Retina (tissue), 1 donor: Measurements from ENCODE around the gene FOXP1.

Source experiments
- DNase-seq: peaks from one replicate; pipeline ENCODE4 v3.0.0-alpha.2; 2016

Gene FOXP1

GRCh38 chr3:71132995-71133730 lies 450.4 kb downstream of the FOXP1 start:
- no peak for DNase-seq

DNA sequence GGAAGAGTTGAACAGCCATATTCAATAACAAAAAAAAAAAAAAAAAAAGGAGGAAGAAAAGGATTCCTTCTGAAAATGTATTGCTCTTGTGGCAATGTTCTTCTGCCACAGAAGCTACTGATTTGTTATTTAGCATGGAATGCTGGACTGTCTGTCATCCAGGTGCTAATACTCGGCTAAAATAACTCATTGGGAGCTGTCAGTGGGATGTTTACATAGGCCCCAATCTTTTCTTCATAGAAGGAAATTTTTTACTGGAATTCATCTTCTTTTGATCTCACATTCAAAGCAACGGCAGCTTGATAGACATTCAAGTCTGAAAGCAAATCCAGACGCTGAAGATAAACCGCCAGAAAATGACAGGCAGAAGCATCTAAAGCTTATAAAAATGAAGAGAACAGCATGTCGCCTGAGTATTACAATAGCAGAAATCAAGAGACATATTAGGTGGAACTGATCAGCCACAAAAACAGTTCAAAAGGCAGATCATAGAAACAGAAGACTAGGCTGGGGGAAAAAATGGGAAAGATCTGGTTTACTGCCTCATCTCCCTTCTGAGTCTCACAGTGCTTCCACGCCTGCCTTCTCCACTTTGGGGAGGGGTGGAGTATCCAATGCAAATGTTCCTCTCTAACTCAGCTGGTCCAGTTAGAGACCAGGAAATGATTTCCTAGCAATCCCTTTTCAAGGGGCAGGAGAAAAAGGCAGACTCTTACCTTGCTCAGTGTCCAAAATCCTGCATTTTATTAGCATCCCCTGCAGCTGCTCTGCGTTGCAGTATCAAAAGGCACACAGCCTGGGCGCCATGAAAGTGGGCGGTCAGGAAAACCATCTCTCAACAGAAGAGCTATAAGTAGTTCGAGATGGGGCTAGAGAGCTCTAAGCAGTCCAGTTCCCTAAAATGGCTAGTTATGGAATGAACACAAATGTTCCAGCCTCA lies 451.9 kb downstream of the FOXP1 start:
- DNase-seq, result no peak

GRCh38 chr3:71130471-71131374 lies 452.8 kb downstream of the FOXP1 start:
- DNase-seq, result no peak

- DNase-seq, result no peak
Measured at GRCh38 chr3:71129611-71130431, 453.7 kb downstream of the FOXP1 start.

DNA sequence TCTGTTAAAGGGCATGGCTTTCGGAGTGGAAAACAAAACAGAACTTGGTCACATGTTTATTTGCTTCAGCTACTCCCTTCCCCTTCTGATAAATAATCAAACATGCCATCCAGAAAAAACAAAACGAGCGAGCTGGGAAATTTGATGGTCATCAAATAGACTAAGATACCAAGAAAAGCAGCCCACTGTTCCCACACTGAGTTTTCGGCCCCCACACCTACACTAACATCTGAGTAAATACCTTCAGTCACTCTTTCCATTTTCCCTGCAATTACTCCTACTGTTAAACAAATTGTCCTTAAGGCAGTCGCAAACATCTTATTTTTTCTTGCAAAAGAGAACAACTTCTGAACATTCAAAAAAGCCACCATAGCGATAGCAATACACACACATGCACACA lies 454.6 kb downstream of the FOXP1 start:
- DNase-seq, result no peak

DNA sequence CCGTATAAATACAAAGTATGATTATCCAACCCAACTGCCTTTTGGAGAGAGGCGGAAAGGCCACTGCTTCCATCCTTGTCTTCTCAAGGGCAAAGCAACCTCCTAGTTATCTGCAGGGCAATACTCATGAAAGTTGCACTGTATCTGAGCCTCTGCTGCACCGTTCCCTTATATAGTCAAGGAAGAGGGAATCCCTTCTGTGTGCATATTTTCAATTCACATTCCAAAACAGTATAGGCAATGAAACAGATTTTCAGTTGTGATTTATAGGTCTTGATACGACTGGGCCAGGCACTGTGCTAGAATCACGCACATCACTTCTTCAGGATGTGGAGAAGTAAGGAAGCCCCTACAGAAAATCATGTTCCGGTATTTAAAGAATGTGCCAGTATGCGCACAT lies 455.7 kb downstream of the FOXP1 start:
- DNase-seq, result no peak

DNA sequence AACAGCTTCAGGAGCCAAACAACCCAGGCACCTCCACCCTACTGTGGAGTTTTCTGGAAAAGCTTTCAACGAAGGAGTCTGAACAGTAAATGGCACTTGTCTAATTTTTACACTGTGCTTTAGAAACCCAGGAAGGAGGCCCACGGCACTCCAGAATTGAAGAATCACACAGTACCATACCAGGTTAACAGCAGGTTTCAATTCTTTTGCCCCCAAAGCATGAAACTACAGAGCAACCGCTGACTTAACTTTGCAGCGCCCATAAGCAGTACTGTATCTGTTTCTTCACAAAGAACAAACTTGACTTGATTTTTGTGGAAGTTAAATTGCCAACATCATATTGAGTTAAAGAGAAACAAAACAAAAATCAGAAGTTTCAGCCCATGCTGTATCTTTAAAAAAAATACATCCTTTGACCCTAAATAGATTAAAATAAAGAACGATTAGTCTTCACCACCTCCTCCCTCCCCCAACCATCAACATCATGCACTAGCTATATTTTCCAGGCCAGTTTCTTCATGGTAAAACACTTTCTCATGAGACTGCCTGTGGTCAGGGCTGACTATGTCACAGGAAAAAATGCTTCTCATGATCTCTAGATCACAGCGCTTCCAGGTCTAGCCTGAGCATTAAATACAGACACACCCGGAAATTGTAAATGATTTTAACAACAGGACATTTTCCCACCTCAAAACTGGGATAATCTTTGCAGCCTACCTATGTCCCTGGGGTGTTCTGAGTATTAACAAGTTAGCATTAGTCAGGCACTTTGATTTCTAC lies 456.3 kb downstream of the FOXP1 start:
- DNase-seq, result no peak

DNA sequence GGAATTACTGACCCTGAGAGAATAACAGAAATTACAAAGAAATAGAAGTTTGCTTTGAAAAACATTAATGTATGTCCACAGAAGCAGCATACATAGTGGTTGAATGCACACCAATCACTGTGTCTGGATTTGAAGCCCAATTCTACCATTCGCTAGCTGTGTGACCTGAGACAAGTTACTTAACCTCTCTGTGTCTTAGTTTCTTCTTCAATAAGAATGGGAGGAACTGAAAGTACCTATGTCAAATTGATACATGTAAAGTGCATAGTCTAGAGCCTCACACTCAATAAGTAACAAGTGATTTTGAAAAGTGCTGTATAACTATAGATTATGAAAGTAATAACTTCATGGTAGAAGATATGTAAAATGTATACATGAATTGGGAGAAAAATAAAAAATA lies 457.8 kb downstream of the FOXP1 start:
- DNase-seq, result no peak

- no peak for DNase-seq
Measured at GRCh38 chr3:71124048-71124447, 459.5 kb downstream of the FOXP1 start.

DNA sequence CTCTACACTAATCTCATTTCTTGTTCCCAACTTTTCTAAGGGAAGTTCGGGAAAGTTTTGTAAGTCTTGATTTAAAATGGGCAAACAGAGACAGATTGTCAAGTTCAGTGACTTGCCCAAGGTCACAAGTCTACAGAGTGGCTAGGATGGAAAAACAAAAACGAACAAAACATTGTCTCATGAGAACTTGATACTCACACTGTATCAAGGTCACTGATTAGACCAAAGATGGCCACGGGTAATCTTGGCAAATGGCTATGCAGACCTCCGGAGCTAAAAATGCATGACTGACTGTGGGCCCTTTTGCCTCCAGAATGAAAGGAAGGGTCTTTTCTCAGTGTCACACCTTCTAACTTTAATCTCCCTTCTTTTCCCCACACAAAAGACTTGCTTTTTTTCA lies 460.9 kb downstream of the FOXP1 start:
- no peak for DNase-seq

DNA sequence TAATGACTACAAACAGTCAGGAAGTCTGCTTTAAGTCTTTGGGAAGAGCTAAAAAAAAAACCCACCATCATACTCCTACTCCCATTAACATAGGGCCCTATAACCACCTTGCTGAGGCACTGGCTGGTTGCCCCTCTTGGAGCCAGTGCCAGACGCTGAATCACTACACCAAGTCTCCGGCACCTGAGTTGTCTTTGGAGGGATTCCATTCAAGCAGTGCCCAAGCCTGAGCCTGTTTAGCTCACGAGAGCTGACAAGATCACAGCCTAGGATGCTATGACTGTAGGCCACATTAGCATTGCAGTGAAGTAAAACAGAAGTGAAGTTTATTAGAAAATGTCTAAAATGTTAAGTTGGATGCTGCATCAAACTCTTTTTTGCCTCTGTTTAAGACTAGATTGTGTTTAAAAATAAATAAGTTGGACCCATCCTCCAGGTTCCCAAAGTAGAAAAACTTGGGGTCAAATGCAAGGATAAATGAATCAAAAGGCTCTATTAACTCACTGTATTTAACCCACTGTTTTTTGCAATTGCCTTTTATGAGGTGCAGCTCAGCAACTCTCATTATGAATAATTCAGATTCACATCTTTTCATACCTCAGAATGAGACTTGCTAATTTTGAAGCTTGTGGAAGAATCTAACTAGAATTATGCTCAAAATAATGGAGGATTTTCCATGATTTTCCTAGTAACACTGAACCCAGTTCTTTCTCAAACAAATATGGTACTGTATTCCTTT lies 461.9 kb downstream of the FOXP1 start:
- DNase-seq, result no peak

DNA sequence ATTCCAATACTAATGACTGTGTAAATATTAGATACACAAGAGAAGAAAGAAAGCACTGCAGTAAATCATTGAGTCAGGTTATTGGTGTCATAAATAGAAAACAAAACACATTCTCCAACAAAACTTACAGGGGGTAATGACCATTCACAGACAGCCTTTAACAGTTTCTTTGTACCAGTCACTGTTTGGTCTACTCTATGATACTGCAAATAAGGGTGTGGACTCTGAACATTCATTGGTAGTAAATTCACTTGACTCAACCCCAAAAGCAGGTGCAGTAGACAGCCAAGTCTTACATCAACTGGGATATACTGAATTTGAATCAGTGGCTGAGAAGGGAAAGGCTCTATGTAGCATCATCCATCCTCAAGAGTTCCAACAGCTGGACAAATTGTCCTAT lies 463.5 kb downstream of the FOXP1 start:
- no peak for DNase-seq

DNA sequence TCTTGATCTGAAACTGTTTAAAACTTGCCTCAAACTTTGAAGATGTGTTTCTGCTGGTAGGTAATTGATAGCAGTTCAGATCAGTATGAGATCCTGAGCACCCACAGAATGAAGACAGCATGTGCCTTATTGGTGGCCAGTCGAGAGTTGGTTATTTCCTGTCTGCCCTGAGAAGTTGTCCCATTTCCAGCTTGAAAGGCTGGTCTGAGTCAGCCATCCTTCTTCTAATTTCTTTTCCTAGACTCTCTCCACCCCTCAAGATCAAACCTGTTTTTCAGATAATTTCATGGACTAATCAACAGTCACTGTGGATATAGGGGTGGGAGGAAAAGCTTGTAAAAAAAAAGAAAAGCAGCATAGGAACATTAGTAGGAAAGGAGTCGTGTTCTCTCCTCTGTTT lies 464.4 kb downstream of the FOXP1 start:
- DNase-seq, result no peak

- DNase-seq, result no peak
Measured at GRCh38 chr3:71118436-71118835, 465.1 kb downstream of the FOXP1 start.

DNA sequence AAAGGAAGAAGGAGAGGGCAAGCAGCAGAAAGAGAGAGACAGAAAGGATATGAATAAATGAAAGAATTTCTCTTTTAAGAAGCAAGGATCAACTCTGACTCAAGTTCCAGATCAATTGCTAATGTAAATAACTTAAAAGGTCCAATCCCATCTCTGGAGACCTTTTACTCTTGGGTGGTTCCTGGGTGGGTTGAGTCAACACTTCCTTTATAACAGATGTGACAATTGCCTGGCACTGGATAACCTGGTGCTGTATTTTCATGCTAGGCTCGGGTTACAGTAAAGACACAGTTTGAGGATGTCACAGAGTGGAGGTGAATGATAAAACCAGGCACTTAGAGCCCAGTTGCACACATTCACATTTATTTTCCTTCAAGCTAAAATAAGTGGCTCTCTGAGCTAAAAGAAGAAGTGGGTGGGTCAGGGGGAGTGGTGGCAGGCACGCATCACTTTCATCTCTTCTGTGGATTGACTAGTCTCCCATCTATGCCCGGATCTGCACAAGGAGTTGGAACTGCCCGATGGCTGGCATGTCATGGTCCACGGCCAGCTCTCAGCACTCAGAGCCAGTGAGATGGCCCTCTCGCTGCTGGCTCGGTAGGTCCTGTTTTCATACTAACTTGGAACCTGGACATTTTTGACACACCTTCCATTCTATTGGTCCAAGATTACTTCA lies 465.8 kb downstream of the FOXP1 start:
- no peak for DNase-seq

DNA sequence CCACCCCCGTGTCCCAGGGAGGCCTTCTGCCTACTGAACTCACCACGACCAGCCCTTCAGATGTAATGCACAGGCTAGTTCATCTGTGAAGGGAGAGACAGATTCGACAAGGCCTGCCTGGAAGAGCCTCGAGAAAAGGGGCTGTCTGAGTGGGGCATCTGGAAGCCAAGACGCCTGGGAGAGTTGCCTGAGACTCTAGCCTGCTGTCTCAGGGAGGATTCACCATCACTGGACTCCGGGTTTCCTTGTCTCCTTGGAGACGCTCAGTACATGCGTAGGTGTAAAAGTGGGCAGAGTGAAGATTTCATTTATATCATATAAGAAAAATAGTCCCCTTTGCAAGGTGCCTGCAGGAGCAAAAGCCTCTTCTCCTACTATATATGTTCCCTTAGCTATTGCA lies 468.9 kb downstream of the FOXP1 start:
- DNase-seq, result no peak

- no peak for DNase-seq
Measured at GRCh38 chr3:71112576-71112975, 471.0 kb downstream of the FOXP1 start.

DNA sequence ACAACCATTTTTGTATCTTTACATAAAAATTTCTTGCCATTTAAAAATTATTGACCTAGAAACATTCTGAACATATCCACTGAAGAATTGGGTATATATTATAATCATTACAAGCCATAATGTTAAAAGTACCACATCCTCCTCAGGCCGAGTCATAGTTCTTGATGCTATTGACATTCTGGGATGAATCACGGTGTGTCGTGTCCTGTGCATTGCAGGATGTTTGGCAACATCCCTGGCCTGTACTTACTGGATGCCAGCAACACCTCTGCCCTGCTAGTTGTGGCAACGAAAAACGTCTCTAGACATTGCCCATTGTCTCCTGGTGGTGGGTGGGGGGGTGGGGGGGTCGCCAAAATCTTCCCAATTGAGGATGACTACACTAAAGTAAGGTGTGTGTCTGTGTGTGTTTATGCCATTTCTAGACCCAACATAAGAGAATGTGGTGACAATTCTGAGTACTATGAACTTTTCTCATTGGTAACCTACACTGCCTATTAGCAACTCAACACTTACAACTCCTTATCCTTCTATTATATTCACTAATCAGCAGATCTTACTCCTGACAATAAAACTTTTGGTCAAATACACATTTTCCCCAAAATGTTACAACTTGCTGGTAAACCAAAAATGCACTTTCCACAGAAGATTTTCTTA lies 471.6 kb downstream of the FOXP1 start:
- DNase-seq, result no peak
